A549 (cell line): ENCODE results near the gene RFX3. TPM values are rescaled to one million over a fixed set of nuclear protein-coding genes. Genes with fewer than 3 reads are reported as not detected.

ENCODE experiments used
- ATAC-seq, 2 experiments: fragments of 200-7000 bp in 1 of 2; fragments of >200 bp in 1 of 2; cut with Nextera tagmentation in 1 of 2; cut with Tn5 transposase in 1 of 2; 3 replicates each; pipeline versions ENCODE4 v1.8.0 to v1.9.1; 2018 to 2020; ENCODE audit warnings: mild to moderate bottlenecking in 1 of 2, moderate library complexity in 1 of 2
- CTCF ChIA-PET: fragments of 300-600 bp; sonication (Branson Sonifier 250); formaldehyde crosslinking; extraction: SDS; loops from one replicate; lab custom pipeline; 2021; ENCODE audit warnings: antibody characterized with exemption, inconsistent platforms; lab: Yijun Ruan, JAX
- POLR2A ChIA-PET: fragments of 350-600 bp; formaldehyde crosslinking; extraction: SDS; loops from one replicate; lab custom pipeline; 2021; ENCODE audit warnings: antibody characterized with exemption, inconsistent platforms; lab: Yijun Ruan, JAX
- DNase-seq, 2 experiments: peaks; one replicate each; pipeline versions ENCODE4 v3.0.0 to v3.0.0-alpha.2; 2011 to 2016; ENCODE audit warnings: low read depth in 1 of 2, low spot score in 1 of 2
- FAIRE-seq: peaks from 2 replicates; lab custom pipeline; 2011; peaks lifted over from hg19 to GRCh38; lab: Jason Lieb, UNC
- H3K27ac ChIP-seq, 2 experiments: fragments of >200 bp; sonication (Bioruptor Twin); formaldehyde crosslinking; 3 replicates each; pipeline ENCODE4 v1.5.1; 2016 to 2017
- H3K4me1 ChIP-seq: fragments of >200 bp; sonication (Bioruptor Twin); formaldehyde crosslinking; 3 replicates; pipeline ENCODE4 v1.6.1; 2016
- H3K4me2 ChIP-seq: fragments of >200 bp; sonication (Bioruptor Twin); formaldehyde crosslinking; 3 replicates; pipeline ENCODE4 v1.6.1; 2016
- H3K4me3 ChIP-seq: fragments of >200 bp; sonication (Bioruptor Twin); formaldehyde crosslinking; 3 replicates; pipeline ENCODE4 v1.5.1; 2016
- H3K9me3 ChIP-seq: fragments of >200 bp; sonication (Bioruptor Twin); formaldehyde crosslinking; 3 replicates; pipeline ENCODE4 v1.6.1; 2016
- BCL3 ChIP-seq: fragments of >200 bp; sonication (Bioruptor Twin); formaldehyde crosslinking; IDR thresholded peaks from 3 replicates; pipeline ENCODE4 v1.6.1; 2016
- BHLHE40 ChIP-seq: IDR thresholded peaks from 2 replicates; pipeline ENCODE4 v1.6.1; 2012; ENCODE audit warnings: low read depth, low read length, inconsistent platforms
- EHF ChIP-seq: fragments of 250-450 bp; sonication (Bioruptor Pico); IDR thresholded peaks from 2 replicates; pipeline ENCODE4 v1.5.0; 2020; ENCODE audit warnings: mild to moderate bottlenecking
- FOSL2 ChIP-seq, 2 experiments: fragments of 450-650 bp in 1 of 2; fragments of >200 bp in 1 of 2; sonication (Bioruptor Twin) in 1 of 2; formaldehyde crosslinking; IDR thresholded peaks; 2 replicates each; pipeline versions ENCODE4 v1.5.0 to v1.6.1; 2016 to 2020; ENCODE audit warnings: mild to moderate bottlenecking in 1 of 2, moderate library complexity in 1 of 2
- FOXS1 ChIP-seq: fragments of 250-450 bp; sonication (Bioruptor Pico); IDR thresholded peaks from 2 replicates; pipeline ENCODE4 v1.5.0; 2020; ENCODE audit warnings: mild to moderate bottlenecking, moderate library complexity
- HDAC2 ChIP-seq: fragments of 200-600 bp; sonication (generic); IDR thresholded peaks from 2 replicates; pipeline ENCODE4 v1.6.1; 2016
- KDM1A ChIP-seq: fragments of 200-600 bp; sonication (generic); IDR thresholded peaks from 2 replicates; pipeline ENCODE4 v1.6.1; 2016; ENCODE audit warnings: low read depth, mild to moderate bottlenecking
- PHF8 ChIP-seq: fragments of 200-600 bp; sonication (generic); IDR thresholded peaks from 2 replicates; pipeline ENCODE4 v1.6.1; 2016; ENCODE audit warnings: low read depth, mild to moderate bottlenecking, antibody characterized with exemption, moderate library complexity, borderline replicate concordance
- POLR2A ChIP-seq: IDR thresholded peaks from 2 replicates; pipeline ENCODE4 v1.6.1; 2012; ENCODE audit warnings: mild to moderate bottlenecking, low read length
- RAD21 ChIP-seq, 2 experiments: fragments of >200 bp in 1 of 2; sonication (Bioruptor Twin) in 1 of 2; formaldehyde crosslinking in 1 of 2; IDR thresholded peaks in 1 of 2; conservative IDR thresholded peaks in 1 of 2; 2 replicates in 1 of 2; 3 replicates in 1 of 2; pipeline ENCODE4 v1.6.1; 2012 to 2018; ENCODE audit warnings: inconsistent platforms in 1 of 2
- RCOR1 ChIP-seq: fragments of 150-350 bp; IDR thresholded peaks from 2 replicates; pipeline ENCODE4 v1.6.1; 2014; ENCODE audit warnings: antibody characterized with exemption, low read length, low read depth
- RNF2 ChIP-seq: fragments of 200-600 bp; sonication (generic); IDR thresholded peaks from 2 replicates; pipeline ENCODE4 v1.6.1; 2016; ENCODE audit warnings: low read depth, mild to moderate bottlenecking, antibody characterized with exemption, moderate library complexity, borderline replicate concordance
- SREBF2 ChIP-seq: fragments of 450-650 bp; IDR thresholded peaks from 2 replicates; pipeline ENCODE4 v1.6.1; 2014; ENCODE audit warnings: mild to moderate bottlenecking, moderate library complexity
- TFCP2L1 ChIP-seq: fragments of 250-450 bp; sonication (Bioruptor Pico); IDR thresholded peaks from 2 replicates; pipeline ENCODE4 v1.5.0; 2021; ENCODE audit warnings: mild to moderate bottlenecking
- ZFP36 ChIP-seq: fragments of 450-650 bp; IDR thresholded peaks from 2 replicates; pipeline ENCODE4 v1.6.1; 2014; ENCODE audit warnings: borderline replicate concordance; ENCODE audit not compliant: partially characterized antibody
- WGBS: methylation state at CpG from one replicate; pipeline ENCODE4 v1.1.6; 2017; ENCODE audit errors: missing lambda C conversion rate; 5-methylcytosine and 5-hydroxymethylcytosine counted together
- polyA plus RNA-seq, 4 experiments: library from polyadenylated mRNA; depleted of rRNA in 3 of 4; stranded (reverse); fragments of >200 nt; fragmentation: RNase III in 1 of 4; extraction: RNeasy Plus Mini Kit Qiagen cat#74134 plus additional on column Dnase treatment in 1 of 4; gene quantifications; 2 replicates in 3 of 4; 3 replicates in 1 of 4; pipeline ENCODE4 v1.2.3, GENCODE V29; 2011 to 2017
- TF ChIP-seq, protein P1 (sequence below): fragments of >200 bp; sonication (Bioruptor Twin); formaldehyde crosslinking; IDR thresholded peaks from 3 replicates; pipeline ENCODE4 v1.5.1; 2016

The RFX3 gene
- polyA plus RNA-seq, 2 of the 4 experiments (the other 2 are of a cell fraction) = 1.3 to 7.9 TPM

DNA sequence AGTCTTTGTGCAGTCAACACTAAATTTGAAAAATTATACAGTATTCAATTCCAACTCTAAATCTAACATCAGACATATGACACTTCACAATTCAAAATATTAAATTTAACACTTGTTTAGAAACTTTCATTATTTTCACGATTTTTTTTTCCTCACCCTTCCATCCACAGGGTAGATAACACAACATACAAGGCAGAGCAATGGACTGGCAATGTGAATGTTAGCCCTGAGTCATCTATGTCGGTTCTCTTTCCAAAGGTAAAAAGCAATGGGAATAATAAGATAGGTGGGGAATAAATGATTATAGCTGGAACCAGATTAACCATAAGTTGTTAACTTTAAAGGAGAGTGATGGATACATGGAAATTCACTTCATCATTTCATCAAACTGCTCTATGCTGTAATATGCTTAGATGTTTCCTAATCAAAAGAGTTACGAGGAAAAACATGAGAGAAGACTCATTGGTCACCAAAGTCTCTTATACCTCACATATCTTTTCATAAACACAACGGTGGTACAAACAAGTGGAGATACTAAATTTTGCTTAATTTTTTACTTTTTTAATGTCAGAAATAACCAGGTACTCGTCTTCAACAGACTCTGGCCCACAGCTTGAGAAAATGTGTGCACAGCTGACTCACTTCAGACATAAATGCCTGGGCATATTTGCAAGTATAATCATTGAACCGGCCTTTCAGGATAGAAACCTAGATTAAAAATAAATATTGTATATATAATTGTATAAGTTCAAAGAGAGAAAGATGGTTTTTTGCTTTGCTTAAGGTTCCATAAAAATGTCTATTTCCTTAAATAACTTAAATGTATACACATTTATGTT, 23.0 kb downstream of the RFX3 start:
- ChIA-PET CTCF (interaction anchor here (0.6 kb wide), 3 partner anchors 15 to 389 kb away, joined by 3 to 4 read pairs (median 4); no protein-coding TSS in a partner anchor), POLR2A (interaction anchor here (1.0 kb wide), 1 partner anchor 24 kb away, joined by 6 read pairs; no protein-coding TSS in a partner anchor)
- peaks cover 28% of the 10 kb centered on the region for H3K4me1 ChIP-seq
- no peaks in the 10 kb centered on the region for H3K9me3 ChIP-seq
- FAIRE-seq (peak; percentile 18), ATAC-seq (peak; percentile 73 to 79; a peak in 5 of 6 replicates), DNase-seq (peak in 1 of 2 experiments; percentile 38)
- H3K4me2 ChIP-seq = peak overlapping the region; percentile 76
- TF ChIP-seq FOSL2 (IDR thresholded peaks at IDR 0.05) (no peak), FOSL2 (CRISPR knock-in tag; IDR thresholded peaks at IDR 0.05) (peak; percentile 54), BHLHE40 (no peak)
- H3K4me3 ChIP-seq = peak overlapping the region; percentile 9; the same call in 1 of the 3 replicates
- WGBS = 18% methylated on average over 6 of the region's 6 CpGs
- H3K27ac ChIP-seq = peak overlapping the region; percentile 58 to 60

GRCh38 chr9:3500044-3500443, 25.8 kb downstream of the RFX3 start:
- WGBS = 90% methylated on average over 4 of the region's 4 CpGs
- no peaks in the 10 kb centered on the region for H3K9me3 ChIP-seq
- no peak overlapping the region for H3K27ac ChIP-seq
- FAIRE-seq = no peak
- POLR2A ChIA-PET = interaction anchor here (1.0 kb wide), 1 partner anchor 28 kb away, joined by 3 read pairs; no protein-coding TSS in a partner anchor
- peaks cover 24% of the 10 kb centered on the region for H3K4me1 ChIP-seq
- CTCF ChIA-PET = no interaction called here
- ATAC-seq = no peak
- H3K4me3 ChIP-seq = no peak overlapping the region
- DNase-seq = no peak
- no peak overlapping the region for H3K4me2 ChIP-seq
- TF ChIP-seq HDAC2 = no peak
- TF ChIP-seq, all 56 proteins: peak for 0

DNA sequence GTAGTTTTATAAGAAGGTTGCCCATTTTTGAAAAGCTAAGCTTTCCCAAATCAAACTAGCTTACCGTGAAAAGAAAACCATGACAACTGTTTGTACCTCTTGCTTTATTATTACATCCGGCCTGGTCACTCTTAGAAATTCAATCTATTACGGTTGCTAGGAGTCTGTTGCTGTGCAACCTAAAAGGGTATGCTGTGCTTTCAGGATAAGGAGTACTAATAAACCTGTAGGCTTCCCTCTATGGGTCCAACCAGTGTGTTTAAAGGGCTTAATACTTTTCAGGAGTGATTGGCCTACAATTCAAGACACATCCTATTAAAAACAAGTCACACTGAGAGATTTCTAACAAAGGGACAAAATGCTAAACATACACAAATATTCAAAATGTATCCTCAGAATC, 27.1 kb downstream of the RFX3 start:
- ATAC-seq = no peak
- no peak overlapping the region for H3K27ac ChIP-seq
- H3K4me1 ChIP-seq = peaks cover 22% of the 10 kb centered on the region
- no peak for DNase-seq
- H3K4me3 ChIP-seq = no peak overlapping the region
- FAIRE-seq = no peak
- no peak for TF ChIP-seq KDM1A
- no peak for TF ChIP-seq POLR2A
- TF ChIP-seq TFCP2L1 = no peak
- TF ChIP-seq FOXS1 = no peak
- no peak for TF ChIP-seq ZFP36
- TF ChIP-seq SREBF2 = no peak
- TF ChIP-seq BCL3 = no peak
- no peak for TF ChIP-seq RNF2
- TF ChIP-seq PHF8 = no peak
- no peak for TF ChIP-seq RCOR1
- no peak for TF ChIP-seq EHF (CRISPR knock-in tag)
- TF ChIP-seq RAD21 (conservative IDR thresholded peaks at IDR 0.05 in 1 of 2, IDR thresholded peaks at IDR 0.05 in 1 of 2) = no peak
- TF ChIP-seq, protein P1, sequence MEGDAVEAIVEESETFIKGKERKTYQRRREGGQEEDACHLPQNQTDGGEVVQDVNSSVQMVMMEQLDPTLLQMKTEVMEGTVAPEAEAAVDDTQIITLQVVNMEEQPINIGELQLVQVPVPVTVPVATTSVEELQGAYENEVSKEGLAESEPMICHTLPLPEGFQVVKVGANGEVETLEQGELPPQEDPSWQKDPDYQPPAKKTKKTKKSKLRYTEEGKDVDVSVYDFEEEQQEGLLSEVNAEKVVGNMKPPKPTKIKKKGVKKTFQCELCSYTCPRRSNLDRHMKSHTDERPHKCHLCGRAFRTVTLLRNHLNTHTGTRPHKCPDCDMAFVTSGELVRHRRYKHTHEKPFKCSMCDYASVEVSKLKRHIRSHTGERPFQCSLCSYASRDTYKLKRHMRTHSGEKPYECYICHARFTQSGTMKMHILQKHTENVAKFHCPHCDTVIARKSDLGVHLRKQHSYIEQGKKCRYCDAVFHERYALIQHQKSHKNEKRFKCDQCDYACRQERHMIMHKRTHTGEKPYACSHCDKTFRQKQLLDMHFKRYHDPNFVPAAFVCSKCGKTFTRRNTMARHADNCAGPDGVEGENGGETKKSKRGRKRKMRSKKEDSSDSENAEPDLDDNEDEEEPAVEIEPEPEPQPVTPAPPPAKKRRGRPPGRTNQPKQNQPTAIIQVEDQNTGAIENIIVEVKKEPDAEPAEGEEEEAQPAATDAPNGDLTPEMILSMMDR = no peak
- H3K4me2 ChIP-seq = no peak overlapping the region
- ChIA-PET POLR2A (interaction anchor here (1.2 kb wide), 1 partner anchor 27 kb away, joined by 4 read pairs; the partner anchor contains the start of gene RFX3), CTCF (no interaction called here)
- no peaks in the 10 kb centered on the region for H3K9me3 ChIP-seq
- 91% methylated on average over 3 of the region's 3 CpGs for WGBS
